Stimulated activated CD8-positive, alpha-beta memory T cell treated with anti-CD3 and anti-CD28 coated beads, Interleukin-4, amount 100 ng/mL, for 1 hour (primary cell): ENCODE data around the gene RNF103.
"Not testable (repeated sequence)": the region's sequence is repeated elsewhere in the genome, so short reads cannot be mapped to it uniquely, and the experiment has no call there.

Experiments used
- DNase-seq, 2 donors: peaks; one replicate each; pipeline ENCODE4 v3.0.0-alpha.2; 2020; ENCODE audit warnings: low read depth in 2 of 2, low spot score in 1 of 2

Gene RNF103

DNA sequence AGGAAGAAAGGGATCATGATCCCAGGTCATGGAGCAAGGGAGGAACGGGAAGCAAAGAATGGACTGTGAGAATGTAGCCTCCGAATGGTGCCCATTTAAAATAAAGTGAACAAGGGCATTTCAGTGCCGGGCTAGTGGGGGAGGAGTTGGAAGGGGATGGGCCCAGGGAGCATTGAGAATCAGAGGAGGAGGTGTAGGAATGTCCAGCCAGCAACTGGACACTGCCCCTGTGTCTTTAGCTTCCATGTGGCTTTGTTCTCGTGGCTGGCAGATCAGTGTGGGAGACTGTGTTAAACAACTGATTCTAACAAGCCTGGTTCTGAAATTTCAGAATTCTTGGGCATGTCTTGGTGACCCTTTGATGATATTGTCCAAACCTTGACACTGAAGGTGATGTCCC is 1.4 kb upstream of the RNF103 start:
- no peak for DNase-seq

DNA sequence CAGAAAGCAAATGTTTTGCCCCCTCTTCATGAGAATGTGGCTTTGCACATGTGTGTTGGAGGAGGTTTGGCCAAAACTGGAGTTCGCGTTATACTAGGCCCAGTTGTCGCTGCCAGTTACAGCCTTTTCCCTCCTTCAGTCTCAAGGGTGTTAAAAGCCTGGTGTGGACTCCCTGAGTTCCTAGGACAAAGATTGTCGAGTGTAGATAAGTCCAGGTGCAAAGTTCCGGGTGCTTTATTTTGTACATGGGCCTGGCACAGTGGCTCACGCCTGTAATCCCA is 542 bp upstream of the RNF103 start:
- DNase-seq: no peak

DNA sequence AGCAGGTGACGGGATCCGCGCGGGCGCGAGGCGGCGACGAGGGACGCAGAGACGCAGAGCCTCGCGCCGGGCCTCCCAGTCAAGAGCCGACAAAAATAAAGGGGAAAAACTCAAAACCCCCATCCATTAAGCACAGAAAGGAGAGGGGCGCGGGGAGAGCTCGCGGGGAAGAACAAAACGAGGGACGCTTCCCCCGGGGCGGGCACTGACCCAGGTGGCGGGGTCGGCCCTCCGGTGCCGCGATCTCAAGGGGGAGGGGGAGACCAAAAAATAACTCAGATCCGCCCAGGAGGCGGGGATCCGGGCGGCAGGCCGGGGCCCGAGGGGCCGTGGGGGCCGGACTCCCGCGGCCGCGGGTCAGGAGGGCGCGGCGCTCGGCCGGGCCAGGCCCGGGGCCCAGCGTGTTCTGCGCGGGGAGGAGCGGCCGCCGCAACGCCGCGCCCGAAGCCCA is 597 bp downstream of the RNF103 start:
- peak; percentile 9 to 17 for DNase-seq

DNA sequence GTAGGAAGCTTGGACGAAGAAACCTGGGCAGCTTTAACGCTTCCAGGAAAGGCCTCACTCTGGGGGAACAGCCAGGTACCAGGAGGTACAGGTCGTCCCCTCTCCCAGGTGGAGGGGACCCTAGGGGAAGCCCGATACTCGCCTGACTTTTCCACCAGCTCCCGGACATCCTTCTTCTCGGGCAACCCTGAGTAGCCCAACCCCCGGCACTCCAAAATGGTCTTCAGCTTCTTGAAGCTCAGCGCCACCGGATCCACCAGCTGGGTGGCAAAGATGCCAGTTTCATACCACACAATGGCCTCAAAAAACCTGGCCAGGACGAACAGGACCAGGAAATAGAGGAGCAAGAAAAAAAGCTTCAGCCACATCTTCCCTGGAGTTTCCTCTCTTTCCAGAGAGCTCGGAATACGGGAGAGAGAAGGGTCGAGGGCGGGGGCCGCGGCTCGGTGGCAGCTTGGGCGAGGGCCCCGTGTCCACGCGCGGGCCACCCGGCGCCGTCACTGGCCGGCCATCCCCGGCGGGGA is 1.1 kb downstream of the RNF103 start:
- peak; percentile 3 to 5 for DNase-seq

DNA sequence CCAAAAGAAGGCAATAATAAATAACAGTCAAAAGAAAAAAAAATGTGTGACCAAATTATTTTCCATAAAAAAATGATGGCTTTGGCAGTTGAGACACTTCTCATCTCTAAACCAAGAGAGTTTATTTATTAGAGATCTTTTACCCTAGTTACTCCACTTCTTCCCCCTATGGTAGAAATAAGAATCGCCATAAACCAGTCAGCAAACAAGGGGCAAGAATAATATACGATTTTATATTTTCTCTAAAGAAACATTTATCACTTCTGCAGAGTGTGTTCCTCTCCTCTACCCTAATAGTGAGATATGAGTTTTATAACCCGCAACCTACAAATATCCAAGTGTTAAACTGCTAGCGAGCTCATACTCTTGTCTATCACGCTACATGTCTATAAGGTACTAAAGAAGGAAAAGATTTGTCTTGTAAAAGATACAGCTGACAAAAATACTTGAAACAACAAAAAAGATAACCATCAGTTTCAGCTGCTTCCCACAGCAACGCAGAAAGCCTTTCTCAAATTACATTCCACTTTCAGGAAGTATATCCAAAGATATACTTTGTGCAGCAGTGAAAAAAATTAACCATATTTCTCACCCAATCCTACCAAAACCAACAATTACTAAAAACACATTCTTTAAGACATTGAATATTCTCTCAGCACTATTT is 2.3 kb downstream of the RNF103 start:
- DNase-seq: no peak

DNA sequence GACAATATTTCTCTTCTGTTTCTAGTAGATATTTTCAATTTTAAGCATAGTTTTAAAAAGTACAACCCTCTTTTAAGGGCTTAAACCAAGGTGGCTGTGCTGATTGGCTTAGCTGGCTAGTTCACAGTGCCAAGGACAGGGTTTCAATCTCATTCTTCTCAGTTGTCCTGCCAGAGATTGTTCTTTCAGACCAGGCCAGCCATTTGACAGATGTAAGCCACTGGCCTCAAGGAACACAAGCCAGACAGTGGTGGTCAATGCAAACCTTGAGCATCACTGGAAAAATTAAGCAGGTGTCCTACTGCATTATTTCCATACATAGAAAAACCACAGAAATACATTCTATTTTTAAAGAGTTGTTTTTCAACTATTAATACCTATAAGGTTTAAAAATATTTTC is 5.9 kb downstream of the RNF103 start:
- DNase-seq: no peak

DNA sequence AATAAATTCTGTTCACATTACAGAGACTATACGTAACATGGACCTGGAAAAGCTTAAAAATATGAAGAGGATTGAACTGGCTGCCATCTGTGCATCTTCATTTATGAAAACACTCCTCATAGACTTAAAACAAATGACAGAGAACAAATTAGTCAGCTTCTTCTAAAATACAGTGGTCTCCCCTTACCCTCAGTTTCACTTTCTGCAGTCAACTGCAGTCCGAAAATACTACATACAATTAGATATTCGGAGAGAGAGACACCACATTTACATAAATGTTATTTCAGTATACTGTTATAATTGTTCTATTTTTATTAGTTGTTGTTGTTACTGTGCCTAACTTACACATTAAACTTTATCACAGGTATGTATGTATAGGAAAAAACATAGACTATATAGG is 6.5 kb downstream of the RNF103 start:
- DNase-seq: no peak

DNA sequence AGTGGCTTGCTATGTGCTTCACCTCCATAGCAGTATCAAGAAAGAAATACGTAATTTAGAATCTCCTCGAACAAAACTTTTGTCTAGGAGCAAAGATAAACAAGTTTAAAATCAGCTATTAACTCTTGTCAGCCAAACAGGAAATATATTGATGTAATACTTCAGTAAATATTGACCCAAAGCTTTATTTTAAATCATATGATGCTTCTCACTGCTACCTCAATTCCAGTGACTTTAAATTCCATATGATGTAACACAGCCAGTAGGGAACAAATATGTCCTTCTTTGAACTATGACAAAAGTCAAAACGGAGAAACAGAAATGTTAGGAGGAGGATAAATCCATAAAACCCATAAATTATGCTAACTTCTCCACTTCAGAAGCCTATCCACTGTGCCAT is 7.2 kb downstream of the RNF103 start:
- no peak for DNase-seq

DNA sequence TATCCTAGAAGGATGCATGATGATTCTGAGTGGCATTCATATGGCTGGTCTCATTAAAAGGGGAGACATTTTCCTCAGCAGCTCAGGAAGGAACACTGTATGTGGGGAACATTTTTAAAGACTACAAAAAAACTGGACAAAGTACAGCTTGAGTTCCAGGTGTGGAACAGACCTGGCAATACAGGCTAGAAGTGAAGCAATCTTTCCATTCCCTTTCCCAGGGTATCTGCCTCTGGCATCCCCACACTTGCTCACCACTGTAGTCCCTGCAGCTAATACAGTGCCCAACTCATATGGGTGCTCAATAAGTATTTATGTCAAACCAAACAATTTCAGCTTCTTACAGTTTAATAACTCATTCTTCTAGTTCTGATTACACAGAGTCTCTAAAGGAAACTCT is 8.1 kb downstream of the RNF103 start:
- DNase-seq: no peak

DNA sequence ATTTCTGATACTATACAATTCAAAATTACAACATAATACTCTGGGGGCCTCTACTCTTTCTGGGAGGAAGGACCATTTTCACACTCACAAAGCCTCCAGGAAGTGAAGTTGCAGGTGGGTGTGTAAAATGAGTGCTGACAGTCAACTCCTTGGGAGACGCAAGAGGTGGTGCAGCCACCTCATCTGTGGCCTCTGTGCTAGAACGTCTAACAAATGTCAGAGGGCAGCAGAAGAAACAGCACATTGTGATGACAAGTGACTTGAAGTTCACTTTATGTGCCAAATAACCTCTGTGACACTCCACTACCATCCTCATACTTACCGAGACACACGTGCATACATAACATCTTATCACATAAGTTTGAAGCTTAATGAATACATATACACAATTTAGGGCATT is 10.2 kb downstream of the RNF103 start:
- no peak for DNase-seq

DNA sequence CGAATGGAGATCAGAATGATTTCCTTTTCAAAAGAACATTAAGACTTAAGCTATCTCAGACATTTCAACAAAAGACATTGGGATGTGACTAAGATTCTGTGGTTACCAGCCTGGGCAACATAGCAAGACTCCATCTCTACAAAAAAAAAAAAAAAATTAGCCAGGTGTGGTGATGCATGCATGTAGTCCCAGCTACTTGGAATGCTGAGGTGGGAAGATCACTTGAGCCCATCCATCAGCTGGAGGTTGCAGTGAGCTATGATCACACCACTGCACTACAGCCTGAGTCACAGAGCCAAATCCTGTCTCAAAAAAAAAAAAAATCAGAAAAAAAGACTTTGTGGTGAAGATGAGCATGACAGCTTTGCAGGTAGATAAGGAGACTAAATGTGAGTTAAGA is 12.8 kb downstream of the RNF103 start:
- DNase-seq: no peak

DNA sequence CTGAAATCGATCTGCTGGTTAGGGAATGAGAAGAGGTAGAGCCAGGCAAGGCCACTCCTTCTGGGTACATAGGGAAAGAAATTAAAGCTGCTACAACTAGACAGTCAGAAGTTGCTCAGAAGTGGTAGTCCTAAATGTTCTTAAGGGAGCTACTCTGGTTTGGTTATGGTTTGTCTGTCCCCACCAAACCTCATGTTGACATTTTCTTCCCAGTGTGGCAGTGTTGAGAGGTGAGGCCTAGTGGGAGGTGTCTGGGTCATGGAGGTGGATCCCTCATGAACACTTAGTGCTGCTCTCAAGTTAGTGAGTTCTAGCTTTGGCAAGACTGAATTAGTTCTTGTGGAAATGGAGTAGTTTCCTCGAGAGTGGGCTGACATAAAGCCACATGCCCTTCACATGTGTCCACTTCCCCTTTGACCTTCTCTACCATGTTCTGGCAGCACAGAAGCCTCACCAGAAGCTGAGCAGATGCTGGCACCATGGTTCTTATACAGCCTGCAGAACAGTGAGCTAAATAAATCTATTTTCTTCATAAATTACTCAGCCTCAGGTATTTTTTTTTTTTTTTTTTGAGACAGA is 14.7 kb downstream of the RNF103 start:
- DNase-seq: no peak

DNA sequence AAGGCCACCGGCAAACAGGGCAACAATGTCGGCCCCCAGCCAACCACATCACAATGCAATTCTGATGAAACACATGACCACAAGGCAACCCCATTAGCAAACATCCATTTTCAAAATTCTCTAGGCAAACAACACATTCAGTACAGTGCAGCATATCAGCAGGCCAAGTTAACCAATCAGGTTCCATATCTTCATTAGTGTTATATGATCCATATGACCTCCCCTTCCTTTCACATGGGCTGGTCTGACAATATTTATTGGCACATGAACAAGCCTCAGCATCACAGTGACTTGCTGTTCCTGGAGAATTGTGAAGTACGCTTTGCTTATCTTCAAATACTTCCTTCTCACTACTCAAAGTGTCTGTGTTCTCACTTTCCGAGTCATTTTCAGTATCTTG is 19.8 kb downstream of the RNF103 start:
- DNase-seq: no peak

DNA sequence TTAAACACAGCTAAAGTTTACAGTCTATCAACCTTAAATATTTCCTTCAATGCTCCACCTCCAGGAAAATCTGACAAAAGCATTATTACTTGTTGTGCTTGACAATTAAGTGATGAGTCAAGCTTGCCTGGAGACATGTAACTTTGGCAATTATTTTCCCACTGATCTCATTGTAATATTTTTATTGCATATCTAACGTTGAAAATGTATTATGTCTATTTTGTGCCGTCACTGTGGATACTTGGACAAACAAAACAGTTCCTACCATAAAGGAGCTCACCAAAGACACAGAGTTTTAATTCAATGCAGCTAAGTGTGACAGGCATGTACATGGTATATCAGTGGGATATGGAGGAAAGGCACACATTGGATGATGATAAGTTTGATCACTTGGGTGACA is 24.7 kb downstream of the RNF103 start:
- no peak for DNase-seq

DNA sequence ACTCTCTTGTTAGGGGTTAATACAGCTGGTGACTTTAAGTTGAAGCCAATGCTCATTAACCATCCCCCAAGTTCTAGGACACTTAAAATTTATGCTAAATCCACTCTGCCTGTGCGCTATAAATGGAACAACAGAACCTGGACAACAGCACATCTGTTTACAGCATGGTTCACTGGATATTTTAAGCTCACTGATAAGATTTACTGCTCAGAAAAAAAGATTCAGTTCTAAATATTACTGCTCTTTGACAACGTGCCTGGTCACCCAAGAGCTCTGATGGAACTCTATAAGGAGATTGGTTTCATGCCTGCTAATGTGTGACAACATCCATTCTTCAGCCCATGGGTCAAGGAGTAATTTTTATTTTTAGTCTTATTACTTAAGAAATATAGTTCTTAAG is 27.5 kb downstream of the RNF103 start:
- no peak for DNase-seq

DNA sequence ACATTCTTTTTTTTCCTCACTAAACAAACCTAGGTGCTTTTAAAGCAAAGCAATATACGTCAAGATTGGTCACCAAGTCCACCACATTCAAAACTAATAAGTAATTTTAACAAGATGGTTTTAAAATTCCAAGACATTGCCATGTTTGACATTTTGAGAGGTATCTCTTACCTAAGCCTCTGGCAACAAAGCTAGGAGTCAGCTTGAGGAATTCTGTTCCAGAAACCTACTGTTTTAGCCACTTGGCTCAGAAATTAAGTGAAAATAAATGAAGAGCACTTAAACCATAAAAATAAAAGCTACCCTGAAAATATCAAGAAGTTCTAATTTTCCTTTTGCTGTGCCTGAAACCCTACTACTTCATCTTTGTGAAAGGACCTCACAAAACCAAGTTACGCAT is 30.4 kb downstream of the RNF103 start:
- DNase-seq: no peak

DNA sequence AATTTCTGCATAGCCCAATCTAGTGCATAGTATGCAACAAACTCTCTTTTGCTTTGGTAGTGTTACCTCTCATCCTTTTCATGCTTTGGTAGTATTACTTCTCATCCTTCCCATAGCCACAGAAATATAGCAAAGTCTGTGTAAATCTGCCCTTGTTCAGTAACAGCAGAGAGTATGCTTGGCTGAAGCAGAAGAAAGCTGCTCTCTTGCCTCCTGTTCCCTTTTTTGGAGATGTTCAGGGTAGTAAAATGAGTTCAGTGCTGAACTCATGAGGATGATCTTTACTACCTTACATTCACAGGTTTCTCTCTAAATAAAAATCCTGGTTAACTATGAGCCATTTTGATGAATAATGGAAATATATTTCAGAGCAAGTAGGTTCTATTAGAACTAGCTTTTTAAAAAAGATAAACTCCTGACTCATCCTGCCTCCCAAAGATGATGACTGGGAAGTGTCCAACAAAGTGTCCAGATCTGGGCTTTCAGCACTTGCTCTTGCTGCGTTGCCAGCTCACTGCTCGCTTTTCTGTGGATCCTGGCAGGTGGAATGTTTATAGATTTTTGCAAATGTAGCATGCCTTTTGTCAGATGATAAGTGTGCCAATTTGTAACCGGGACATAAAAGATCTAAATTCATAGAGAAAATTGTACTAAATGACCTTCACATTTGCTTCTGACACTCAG is 31.0 kb downstream of the RNF103 start:
- DNase-seq: no peak

DNA sequence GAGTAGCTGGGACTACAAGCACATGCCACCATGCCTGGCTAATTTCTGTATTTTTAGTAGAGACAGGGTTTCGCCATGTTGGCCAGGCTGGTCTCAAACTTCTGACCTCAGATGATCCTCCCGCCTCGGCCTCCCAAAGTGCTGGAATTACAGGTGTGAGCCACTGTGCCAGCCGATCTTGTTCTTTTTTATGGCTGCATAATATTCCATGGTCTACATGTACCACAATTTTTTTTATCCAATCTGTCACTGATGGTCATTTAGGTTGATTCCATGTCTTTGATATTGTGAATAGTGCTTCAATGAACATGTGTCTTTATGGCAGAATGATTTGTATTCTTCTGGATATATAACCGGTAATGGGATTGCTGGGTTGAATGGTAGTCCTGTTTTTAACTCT is 34.0 kb downstream of the RNF103 start:
- DNase-seq: not testable (repeated sequence)

DNA sequence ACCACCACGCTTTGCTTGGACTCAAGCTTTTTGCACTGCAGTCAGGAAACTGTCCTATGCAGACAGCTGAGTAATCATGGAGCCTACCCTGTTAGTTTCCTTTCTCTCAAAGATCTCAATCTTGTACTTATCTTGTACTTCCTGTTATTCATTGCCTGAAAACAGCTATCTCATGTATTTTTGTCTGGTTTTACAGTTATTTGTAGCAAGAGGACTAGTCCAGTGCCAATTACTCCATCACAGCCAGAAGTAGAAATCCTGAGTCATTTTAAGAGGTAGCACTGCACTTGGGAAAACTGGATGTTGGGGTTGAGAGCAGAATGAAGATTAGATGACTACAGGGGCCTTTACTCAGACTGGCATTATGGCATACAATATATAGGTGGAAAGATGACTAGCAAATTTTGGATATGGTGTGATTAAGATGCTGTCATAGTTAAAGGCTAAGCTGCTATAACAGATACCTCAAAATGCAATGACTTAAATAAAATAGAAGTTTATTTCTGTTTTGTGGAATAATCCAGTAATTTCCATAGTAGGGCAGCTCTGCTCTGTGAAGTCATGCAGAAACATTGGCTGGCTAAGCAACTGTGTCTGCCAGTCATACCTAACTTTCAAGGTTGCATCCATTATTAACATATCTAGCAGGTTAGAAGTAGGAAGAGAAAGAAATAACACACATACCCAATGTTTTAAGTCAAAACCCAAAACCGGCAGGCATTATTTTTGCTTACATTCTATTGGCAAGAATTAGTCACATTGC is 39.3 kb downstream of the RNF103 start:
- DNase-seq: no peak

DNA sequence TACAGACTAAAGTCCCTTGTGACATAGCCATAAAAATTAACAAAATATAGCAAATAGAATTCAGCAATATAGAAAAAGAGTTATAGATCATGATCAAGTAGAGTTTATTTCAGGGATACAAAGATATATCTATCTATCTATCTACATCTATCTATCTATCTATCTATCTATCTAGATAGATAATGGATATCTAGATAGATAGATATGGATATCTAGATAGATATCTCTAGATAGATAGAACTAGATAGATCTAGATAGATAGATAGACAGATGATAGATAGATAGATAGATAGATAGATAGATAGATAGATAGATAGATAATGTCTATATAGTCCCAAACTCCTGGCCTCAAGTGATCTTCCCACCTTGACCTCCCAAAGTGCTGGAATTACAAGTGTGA is 43.1 kb downstream of the RNF103 start:
- DNase-seq: no peak

DNA sequence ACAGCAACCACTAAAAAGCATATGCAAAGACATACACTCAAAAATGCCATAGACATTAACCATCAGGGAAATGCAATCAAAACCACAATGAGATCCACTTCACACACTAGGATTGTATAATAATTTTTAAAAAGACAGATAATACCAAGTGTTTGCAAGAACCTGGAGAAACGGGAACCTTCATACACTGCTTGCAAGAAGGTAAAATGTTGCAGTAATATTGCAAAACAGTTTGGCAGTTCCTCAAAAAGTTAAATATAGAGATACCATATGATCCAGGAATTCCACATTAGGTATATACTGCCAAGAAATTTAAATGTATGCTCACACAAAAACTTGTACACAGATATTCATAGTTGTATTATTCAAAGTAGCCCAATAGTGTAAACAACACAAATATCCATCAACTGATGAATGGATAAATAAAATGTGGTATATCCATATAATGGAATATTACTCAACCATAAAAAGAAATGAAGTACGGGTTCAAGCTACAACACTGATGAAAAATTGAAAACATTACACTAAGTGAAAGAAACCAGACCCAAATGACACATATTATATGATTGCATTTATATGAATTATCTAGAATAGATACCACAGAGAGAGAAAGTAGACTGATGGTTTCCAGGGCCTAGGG is 45.7 kb downstream of the RNF103 start:
- DNase-seq: no peak

DNA sequence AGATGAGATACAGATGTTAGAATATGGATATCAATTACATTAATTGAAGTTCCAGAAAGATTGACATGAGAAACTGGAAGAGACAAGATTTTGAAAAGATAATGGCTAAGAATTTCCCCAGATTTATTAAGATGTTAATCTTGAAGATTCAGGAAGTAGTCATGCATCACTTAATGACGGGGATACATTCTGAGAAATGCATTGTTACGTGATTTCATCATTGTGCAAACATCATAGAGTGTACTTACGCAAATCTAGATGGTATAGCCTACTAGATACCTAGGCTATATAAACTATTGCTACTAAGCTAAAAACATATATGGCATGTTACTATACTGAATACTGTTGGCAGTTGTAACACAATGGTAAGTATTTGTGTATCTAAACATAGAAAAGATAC is 53.6 kb downstream of the RNF103 start:
- no peak for DNase-seq
